ENCODE results near the gene EPHB1.

- TF ChIP-seq POLR2AphosphoS5 (IDR thresholded peaks at IDR 0.05) (no peak), POLR2A (IDR thresholded peaks at IDR 0.05) (no peak)
These were observed 360.7 kb downstream of the EPHB1 start for GRCh38 chr3:135155791-135156190.
